Measurements from ENCODE around the gene YWHAE.

- TF ChIP-seq, protein P1, sequence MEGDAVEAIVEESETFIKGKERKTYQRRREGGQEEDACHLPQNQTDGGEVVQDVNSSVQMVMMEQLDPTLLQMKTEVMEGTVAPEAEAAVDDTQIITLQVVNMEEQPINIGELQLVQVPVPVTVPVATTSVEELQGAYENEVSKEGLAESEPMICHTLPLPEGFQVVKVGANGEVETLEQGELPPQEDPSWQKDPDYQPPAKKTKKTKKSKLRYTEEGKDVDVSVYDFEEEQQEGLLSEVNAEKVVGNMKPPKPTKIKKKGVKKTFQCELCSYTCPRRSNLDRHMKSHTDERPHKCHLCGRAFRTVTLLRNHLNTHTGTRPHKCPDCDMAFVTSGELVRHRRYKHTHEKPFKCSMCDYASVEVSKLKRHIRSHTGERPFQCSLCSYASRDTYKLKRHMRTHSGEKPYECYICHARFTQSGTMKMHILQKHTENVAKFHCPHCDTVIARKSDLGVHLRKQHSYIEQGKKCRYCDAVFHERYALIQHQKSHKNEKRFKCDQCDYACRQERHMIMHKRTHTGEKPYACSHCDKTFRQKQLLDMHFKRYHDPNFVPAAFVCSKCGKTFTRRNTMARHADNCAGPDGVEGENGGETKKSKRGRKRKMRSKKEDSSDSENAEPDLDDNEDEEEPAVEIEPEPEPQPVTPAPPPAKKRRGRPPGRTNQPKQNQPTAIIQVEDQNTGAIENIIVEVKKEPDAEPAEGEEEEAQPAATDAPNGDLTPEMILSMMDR (IDR thresholded peaks at IDR 0.05), result no peak
- no peak for TF ChIP-seq POLR2AphosphoS5 (IDR thresholded peaks at IDR 0.05)
Observed at GRCh38 chr17:1315891-1316403, 84.1 kb downstream of the YWHAE start.

Data from stomach (tissue), 4 donors.